Tibial artery (tissue), 4 donors: ENCODE data around the gene TMEM176A.

Experiments used
- DNase-seq, 2 donors: peaks; one replicate each; pipeline ENCODE4 v3.0.0-alpha.2; 2019
- H3K27ac ChIP-seq, 2 donors: fragments of 200-600 bp; sonication (generic) in 1 of 2; 1 replicate in 1 of 2; 2 replicates in 1 of 2; pipeline ENCODE4 v1.5.1; 2018 to 2019; ENCODE audit warnings: mild to moderate bottlenecking in 1 of 2
- H3K27me3 ChIP-seq, 2 donors: fragments of 200-600 bp; sonication (generic) in 1 of 2; one replicate each; pipeline versions ENCODE4 v1.5.1 to v1.6.0; 2016 to 2019
- H3K36me3 ChIP-seq, 3 donors: fragments of 200-600 bp; sonication (generic) in 2 of 3; one replicate each; pipeline ENCODE4 v1.5.1; 2016 to 2019; ENCODE audit warnings: mild to moderate bottlenecking in 2 of 3
- H3K4me1 ChIP-seq, 4 donors: fragments of 200-600 bp; sonication (generic) in 2 of 4; 1 replicate in 3 of 4; 2 replicates in 1 of 4; pipeline ENCODE4 v1.5.1; 2016 to 2019
- H3K4me3 ChIP-seq, 2 donors: fragments of 200-600 bp; sonication (generic) in 1 of 2; 1 replicate in 1 of 2; 2 replicates in 1 of 2; pipeline ENCODE4 v1.5.1; 2018 to 2019; ENCODE audit warnings: mild to moderate bottlenecking in 2 of 2
- H3K9me3 ChIP-seq, 3 donors: fragments of 200-600 bp; sonication (generic) in 1 of 3; one replicate each; pipeline ENCODE4 v1.5.1; 2016 to 2019
- intact Hi-C: fragments of 100-400 bp; cut with DNase I; formaldehyde crosslinking; loops from one replicate; pipeline ENCODE4 v1.15.0; 2023; ENCODE audit warnings: low total_unique reads
- TF ChIP-seq, protein P1 (sequence below), 2 experiments: fragments of 200-600 bp in 1 of 2; fragments of 450-650 bp in 1 of 2; IDR thresholded peaks; one replicate each; pipeline ENCODE4 v1.5.1; 2017 to 2019; ENCODE audit warnings: antibody characterized with exemption in 2 of 2, mild to moderate bottlenecking in 1 of 2, moderate library complexity in 1 of 2

TMEM176A gene

DNA sequence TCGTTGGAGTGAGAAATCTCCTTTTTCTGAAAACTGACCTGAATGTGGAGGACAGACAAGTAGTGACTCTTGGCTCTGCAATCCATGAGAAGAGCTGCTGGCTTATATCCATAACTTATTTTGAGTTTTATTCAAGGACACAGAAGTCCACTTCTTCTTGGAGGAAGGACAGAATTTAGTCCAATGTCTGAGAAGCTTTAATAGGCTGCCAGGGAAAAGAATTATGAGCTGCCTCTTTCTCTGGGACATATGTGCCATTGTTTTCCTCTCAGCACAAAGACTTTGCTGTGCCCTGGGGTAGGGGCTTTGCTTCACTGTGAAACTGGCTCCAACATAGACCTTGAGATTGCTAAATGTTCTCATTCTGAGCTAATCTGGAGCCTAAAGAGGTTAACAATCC is 31.3 kb downstream of the TMEM176A start:
- Histone ChIP-seq H3K27me3 (no peaks in the 10 kb centered on the region), H3K36me3 (no peaks in the 10 kb centered on the region), H3K4me3 (no peak overlapping the region), H3K27ac (no peak overlapping the region), H3K9me3 (no peaks in the 10 kb centered on the region), H3K4me1 (no peaks in the 10 kb centered on the region)
- TF ChIP-seq, protein P1, sequence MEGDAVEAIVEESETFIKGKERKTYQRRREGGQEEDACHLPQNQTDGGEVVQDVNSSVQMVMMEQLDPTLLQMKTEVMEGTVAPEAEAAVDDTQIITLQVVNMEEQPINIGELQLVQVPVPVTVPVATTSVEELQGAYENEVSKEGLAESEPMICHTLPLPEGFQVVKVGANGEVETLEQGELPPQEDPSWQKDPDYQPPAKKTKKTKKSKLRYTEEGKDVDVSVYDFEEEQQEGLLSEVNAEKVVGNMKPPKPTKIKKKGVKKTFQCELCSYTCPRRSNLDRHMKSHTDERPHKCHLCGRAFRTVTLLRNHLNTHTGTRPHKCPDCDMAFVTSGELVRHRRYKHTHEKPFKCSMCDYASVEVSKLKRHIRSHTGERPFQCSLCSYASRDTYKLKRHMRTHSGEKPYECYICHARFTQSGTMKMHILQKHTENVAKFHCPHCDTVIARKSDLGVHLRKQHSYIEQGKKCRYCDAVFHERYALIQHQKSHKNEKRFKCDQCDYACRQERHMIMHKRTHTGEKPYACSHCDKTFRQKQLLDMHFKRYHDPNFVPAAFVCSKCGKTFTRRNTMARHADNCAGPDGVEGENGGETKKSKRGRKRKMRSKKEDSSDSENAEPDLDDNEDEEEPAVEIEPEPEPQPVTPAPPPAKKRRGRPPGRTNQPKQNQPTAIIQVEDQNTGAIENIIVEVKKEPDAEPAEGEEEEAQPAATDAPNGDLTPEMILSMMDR (IDR thresholded peaks at IDR 0.05) = no peak
- intact Hi-C loops = no loop called here
- no peak for DNase-seq

DNA sequence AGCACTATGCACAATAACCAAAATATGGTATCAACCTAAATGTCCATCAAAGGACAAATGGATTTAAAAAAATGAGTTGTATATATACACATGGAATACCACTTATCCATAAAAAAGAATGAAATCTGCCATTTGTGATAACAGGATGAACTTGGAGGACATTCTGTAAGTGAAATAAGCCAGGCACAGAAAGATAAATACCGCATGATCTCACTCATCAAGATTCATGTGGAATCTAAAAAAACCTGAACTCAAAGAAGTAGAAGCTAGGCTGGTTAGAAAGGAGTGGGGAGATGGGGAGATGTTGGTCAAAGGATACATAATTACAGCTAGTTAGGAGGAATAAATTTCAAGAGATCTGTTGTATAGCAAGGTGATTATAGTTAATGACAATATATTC is 34.5 kb downstream of the TMEM176A start:
- TF ChIP-seq, protein P1 (IDR thresholded peaks at IDR 0.05) = no peak
- Histone ChIP-seq H3K36me3 (no peaks in the 10 kb centered on the region), H3K27ac (no peak overlapping the region), H3K9me3 (no peaks in the 10 kb centered on the region), H3K4me3 (no peak overlapping the region), H3K4me1 (no peaks in the 10 kb centered on the region), H3K27me3 (no peaks in the 10 kb centered on the region)
- intact Hi-C loops = no loop called here
- no peak for DNase-seq

DNA sequence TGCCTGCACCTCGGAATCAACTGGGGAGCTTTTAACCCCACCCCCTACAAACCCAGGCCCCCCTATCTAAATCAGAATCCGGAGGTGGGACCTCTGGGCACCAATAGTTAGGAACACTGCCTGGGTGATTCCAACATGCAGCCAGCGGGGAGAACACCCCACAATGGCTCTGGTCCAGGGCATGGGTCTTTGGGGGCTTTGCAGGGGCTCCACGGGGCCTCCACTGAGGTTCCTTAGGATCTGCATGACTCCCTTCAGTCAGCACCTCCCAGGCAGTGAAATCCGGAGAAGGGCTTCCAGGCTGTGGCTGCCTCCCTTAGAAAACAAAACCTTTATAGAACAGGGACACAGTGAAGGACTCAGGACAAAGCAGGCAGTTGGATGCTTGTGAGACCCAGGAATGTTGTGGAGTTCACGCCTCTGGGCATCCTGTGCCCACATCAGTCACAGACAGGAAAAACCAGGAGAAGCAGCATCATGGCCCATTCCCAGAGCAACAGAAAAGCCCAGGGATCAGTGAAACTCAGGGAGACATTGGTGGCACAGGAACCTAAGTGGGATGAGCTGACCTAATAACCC is 35.2 kb downstream of the TMEM176A start:
- no peaks in the 10 kb centered on the region for H3K9me3 ChIP-seq
- DNase-seq = no peak
- intact Hi-C loops = no loop called here
- H3K27ac ChIP-seq = no peak overlapping the region
- no peaks in the 10 kb centered on the region for H3K36me3 ChIP-seq
- no peaks in the 10 kb centered on the region for H3K27me3 ChIP-seq
- no peak overlapping the region for H3K4me3 ChIP-seq
- TF ChIP-seq, protein P1 (IDR thresholded peaks at IDR 0.05) = no peak
- no peaks in the 10 kb centered on the region for H3K4me1 ChIP-seq

DNA sequence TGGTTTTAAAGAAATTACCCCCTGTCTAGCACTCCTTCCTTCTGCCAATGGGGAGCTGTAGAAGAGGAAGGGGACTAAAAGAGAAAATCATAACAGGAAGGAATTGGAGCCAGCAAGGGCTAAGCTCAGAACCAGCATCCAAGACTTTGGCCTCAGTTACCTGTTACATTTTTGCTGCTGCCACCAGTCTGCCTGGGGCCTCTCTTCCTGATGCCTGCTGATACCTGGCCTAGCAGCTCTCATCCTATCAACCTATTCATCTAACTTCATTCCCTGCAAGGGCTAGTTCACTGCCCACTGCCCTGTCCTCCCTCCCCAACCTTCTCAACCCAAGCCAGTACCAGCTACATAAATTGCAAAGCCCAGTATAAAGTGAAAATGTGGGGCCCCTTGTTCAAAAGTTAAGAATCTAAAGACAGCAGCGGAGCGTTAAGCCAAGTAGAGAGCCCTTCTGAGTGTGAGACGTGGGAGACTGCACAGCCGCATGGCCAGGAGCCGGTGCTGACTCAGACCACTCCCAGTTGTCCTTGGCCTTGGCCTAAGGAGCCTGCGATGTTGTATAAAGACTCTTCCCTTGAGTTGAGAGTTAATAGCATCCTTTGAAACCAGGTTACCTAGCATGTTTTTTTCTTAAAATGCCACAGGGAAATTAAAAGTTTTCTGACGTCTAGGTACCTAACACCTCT is 38.5 kb downstream of the TMEM176A start:
- no peak overlapping the region for H3K4me3 ChIP-seq
- intact Hi-C loops = no loop called here
- TF ChIP-seq, protein P1 (IDR thresholded peaks at IDR 0.05) = no peak
- H3K4me1 ChIP-seq = no peaks in the 10 kb centered on the region
- no peaks in the 10 kb centered on the region for H3K27me3 ChIP-seq
- no peak overlapping the region for H3K27ac ChIP-seq
- no peak for DNase-seq
- H3K36me3 ChIP-seq = no peaks in the 10 kb centered on the region
- H3K9me3 ChIP-seq = no peaks in the 10 kb centered on the region

DNA sequence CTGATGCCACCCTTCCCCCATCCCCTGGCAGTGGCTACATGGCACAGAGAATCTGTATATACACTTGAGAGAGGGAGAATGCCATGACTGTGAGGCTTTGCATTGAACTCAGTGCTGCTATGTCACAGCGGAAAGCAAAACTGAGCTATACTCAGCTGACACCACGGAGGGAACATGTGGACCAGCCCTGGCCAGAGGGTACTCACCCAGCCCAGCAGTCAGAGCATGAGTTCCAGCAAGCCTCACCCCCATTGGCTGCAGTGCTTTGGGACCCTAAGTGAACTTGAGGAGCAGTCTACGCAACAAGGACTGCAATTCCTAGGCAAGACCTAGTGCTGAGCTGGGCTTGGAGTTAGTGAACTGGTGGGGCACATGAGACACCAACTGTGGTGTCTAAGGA is 41.4 kb downstream of the TMEM176A start:
- intact Hi-C loops = no loop called here
- TF ChIP-seq, protein P1 (IDR thresholded peaks at IDR 0.05) = no peak
- Histone ChIP-seq H3K36me3 (no peaks in the 10 kb centered on the region), H3K4me1 (no peaks in the 10 kb centered on the region), H3K27me3 (no peaks in the 10 kb centered on the region), H3K27ac (no peak overlapping the region), H3K4me3 (no peak overlapping the region), H3K9me3 (no peaks in the 10 kb centered on the region)
- DNase-seq = no peak
